Measurements from ENCODE around the gene CYP2D6.
"Not testable (repeated sequence)": the region's sequence is repeated elsewhere in the genome, so short reads cannot be mapped to it uniquely, and the experiment has no call there.

Gene CYP2D6

DNA sequence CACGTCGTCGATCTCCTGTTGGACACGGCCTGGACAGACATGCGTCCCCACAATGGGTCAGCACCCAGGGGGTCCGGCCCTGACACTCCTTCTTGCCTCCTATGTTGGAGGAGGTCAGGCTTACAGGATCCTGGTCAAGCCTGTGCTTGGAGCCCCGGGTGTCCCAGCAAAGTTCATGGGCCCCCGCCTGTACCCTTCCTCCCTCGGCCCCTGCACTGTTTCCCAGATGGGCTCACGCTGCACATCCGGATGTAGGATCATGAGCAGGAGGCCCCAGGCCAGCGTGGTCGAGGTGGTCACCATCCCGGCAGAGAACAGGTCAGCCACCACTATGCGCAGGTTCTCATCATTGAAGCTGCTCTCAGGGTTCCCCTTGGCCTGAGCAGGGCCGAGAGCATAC is 3.0 kb downstream of the CYP2D6 start:
- H3K4me3 ChIP-seq (ENCODE audit: low read length), result no peak overlapping the region
- TF ChIP-seq CTCF (conservative IDR thresholded peaks at IDR 0.05; ENCODE audit: low read length), result no peak
- no peak for DNase-seq (ENCODE audit: low read depth)

- not testable (repeated sequence) for DNase-seq (ENCODE audit: low read depth); H3K4me3 ChIP-seq (ENCODE audit: low read length)
These were observed 7.1 kb downstream of the CYP2D6 start for GRCh38 chr22:42123529-42123928.

DNA sequence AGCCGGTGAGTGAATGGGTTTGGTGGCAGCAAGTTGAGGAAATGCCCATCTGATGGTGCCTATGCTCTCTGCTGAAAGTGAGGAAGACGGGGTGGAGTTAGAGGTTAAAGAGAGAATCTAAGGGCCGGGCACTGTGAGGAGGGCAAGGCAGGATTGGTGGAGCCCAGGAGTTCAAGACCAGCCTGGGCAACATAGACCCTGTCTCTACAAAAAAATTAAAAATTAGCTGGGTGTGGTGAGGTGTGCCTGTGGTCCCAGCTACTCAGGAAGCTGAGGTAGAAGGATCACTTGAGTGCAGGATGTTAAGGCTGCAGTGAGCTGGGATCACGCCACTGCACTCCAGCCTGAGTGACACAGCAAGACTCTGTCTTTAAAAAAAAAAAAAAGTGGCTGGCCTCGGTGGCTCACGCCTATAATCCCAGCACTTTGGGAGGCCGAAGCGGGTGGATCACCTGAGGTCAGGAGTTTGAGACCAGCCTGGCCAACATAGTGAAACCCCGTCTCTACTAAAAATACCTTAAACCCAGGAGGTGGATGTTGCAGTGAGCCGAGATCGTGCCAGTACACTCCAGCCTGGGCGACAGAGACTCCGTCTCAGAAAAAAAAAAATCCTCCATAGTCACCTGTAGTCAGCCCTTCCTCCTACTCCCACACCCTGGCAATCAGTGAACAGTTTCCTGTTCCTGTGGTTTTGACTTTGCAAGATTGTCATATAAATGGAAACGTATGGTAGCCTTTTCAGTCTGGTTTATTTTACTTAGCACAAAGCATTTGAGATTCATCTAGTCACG is 10.2 kb downstream of the CYP2D6 start:
- not testable (repeated sequence) for DNase-seq (ENCODE audit: low read depth); H3K4me3 ChIP-seq (ENCODE audit: low read length)

DNA sequence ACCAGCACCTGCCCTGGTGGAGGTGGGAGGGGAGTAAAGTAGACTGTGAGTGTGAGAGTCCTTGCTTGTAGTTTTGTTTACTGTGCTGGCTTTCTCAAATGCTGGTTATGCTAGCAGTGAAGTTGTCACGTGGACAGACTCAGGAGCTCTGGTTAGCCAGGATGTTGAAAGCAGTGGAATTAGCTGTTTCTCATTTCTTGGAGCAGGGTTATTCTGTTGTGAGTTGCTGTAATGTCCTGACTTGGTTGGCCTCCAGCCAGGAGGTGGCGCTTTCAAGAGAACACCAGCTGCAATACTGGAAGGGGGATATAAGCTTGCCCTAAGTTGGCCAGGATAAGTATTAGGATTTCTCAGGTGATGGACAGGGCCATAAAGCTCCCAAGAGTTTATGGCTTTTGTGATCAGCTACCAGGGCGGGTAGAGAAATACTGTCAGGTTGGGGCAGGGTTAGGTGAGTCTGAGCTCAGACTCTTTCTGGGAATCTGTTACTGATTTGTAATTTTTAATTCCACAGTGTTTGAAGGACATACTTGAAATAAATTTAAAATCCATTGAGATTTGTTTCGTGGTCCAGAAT is 13.7 kb downstream of the CYP2D6 start:
- H3K4me3 ChIP-seq (ENCODE audit: low read length), result no peak overlapping the region
- peak; percentile 10 for DNase-seq (ENCODE audit: low read depth)
- no peak for TF ChIP-seq CTCF (conservative IDR thresholded peaks at IDR 0.05; ENCODE audit: low read length)

GRCh38 chr22:42115420-42115830 is 15.2 kb downstream of the CYP2D6 start:
- DNase-seq (ENCODE audit: low read depth); H3K4me3 ChIP-seq (ENCODE audit: low read length): not testable (repeated sequence)

GRCh38 chr22:42114721-42115120 is 15.9 kb downstream of the CYP2D6 start:
- H3K4me3 ChIP-seq (ENCODE audit: low read length), result no peak overlapping the region
- peak; percentile 10 for DNase-seq (ENCODE audit: low read depth)
- peak; percentile 54 for TF ChIP-seq CTCF (conservative IDR thresholded peaks at IDR 0.05; ENCODE audit: low read length)

- DNase-seq (ENCODE audit: low read depth); H3K4me3 ChIP-seq (ENCODE audit: low read length): not testable (repeated sequence)
- TF ChIP-seq CTCF (conservative IDR thresholded peaks at IDR 0.05; ENCODE audit: low read length), result peak; percentile 18; the same call in 1 of the 2 replicates
These were observed 17.8 kb downstream of the CYP2D6 start for GRCh38 chr22:42112793-42113192.

GRCh38 chr22:42111798-42112197 is 18.8 kb downstream of the CYP2D6 start:
- TF ChIP-seq CTCF (conservative IDR thresholded peaks at IDR 0.05; ENCODE audit: low read length), result no peak
- no peak overlapping the region for H3K4me3 ChIP-seq (ENCODE audit: low read length)
- DNase-seq (ENCODE audit: low read depth), result no peak
